Osteoblast (primary cell): ENCODE results near the gene ADAMTS9. TPM values are rescaled to one million over a fixed set of nuclear protein-coding genes. Genes with fewer than 3 reads are reported as not detected.

Experiments used
- DNase-seq: peaks from one replicate; pipeline ENCODE4 v3.0.0; 2011; ENCODE audit warnings: low spot score, mixed read lengths; ENCODE audit not compliant: insufficient read length; ENCODE audit errors: missing footprints
- H2AFZ ChIP-seq: 2 replicates; pipeline ENCODE4 v1.6.0; 2011; ENCODE audit warnings: mild to moderate bottlenecking, low read length
- H3K27ac ChIP-seq: 2 replicates; pipeline ENCODE4 v1.5.1; 2011; ENCODE audit warnings: mild to moderate bottlenecking, low read depth, low read length, moderate library complexity
- H3K27me3 ChIP-seq: 2 replicates; pipeline ENCODE4 v1.6.0; 2012; ENCODE audit warnings: mild to moderate bottlenecking, control low read depth, inconsistent platforms, low read length, moderate library complexity; ENCODE audit not compliant: insufficient read depth
- H3K36me3 ChIP-seq: 2 replicates; pipeline ENCODE4 v1.5.1; 2011; ENCODE audit warnings: mild to moderate bottlenecking, low read length, control low read depth, moderate library complexity; ENCODE audit not compliant: insufficient read depth
- H3K4me1 ChIP-seq: 2 replicates; pipeline ENCODE4 v1.5.1; 2011; ENCODE audit warnings: mild to moderate bottlenecking, low read length, control low read depth, moderate library complexity; ENCODE audit not compliant: insufficient read depth
- H3K4me2 ChIP-seq: 2 replicates; pipeline ENCODE4 v1.6.0; 2011; ENCODE audit warnings: mild to moderate bottlenecking, low read length; ENCODE audit not compliant: insufficient read depth
- H3K4me3 ChIP-seq: fragments of 200-600 bp; sonication (generic); 3 replicates; pipeline ENCODE4 v1.5.1; 2012; ENCODE audit warnings: mild to moderate bottlenecking, low read length, inconsistent platforms; ENCODE audit not compliant: insufficient read depth
- H3K79me2 ChIP-seq: 2 replicates; pipeline ENCODE4 v1.6.0; 2012; ENCODE audit warnings: mild to moderate bottlenecking, low read length, control low read depth, inconsistent platforms; ENCODE audit not compliant: insufficient read depth
- H3K9me3 ChIP-seq: 2 replicates; pipeline ENCODE4 v1.5.1; 2011; ENCODE audit warnings: low read depth, low read length, control low read depth
- H4K20me1 ChIP-seq: 2 replicates; pipeline ENCODE4 v1.6.0; 2012; ENCODE audit warnings: mild to moderate bottlenecking, low read length, control low read depth; ENCODE audit not compliant: insufficient read depth
- CTCF ChIP-seq: IDR thresholded peaks from 2 replicates; pipeline ENCODE4 v1.5.1; 2011; ENCODE audit warnings: mild to moderate bottlenecking, low read depth, low read length, moderate library complexity; ENCODE audit errors: extremely low read depth
- total RNA-seq: library from RNA; depleted of rRNA; stranded (reverse); fragments of >200 nt; gene quantifications from 2 replicates; pipeline ENCODE4 v1.2.3, GENCODE V29; 2012

The ADAMTS9 gene
- total RNA-seq, 1 donor = 4.0 TPM

GRCh38 chr3:64574194-64574593 lies 113.6 kb downstream of the ADAMTS9 start:
- no peak for DNase-seq
- no peak for TF ChIP-seq CTCF
- Histone ChIP-seq H3K27me3 (no peaks in the 10 kb centered on the region), H3K4me2 (no peak overlapping the region), H2AFZ (no peak overlapping the region), H3K79me2 (no peaks in the 10 kb centered on the region), H3K9me3 (no peaks in the 10 kb centered on the region), H3K36me3 (no peaks in the 10 kb centered on the region), H4K20me1 (no peaks in the 10 kb centered on the region), H3K4me3 (no peak overlapping the region), H3K4me1 (no peaks in the 10 kb centered on the region), H3K27ac (no peak overlapping the region)

- TF ChIP-seq CTCF = no peak
- Histone ChIP-seq H3K4me2 (no peak overlapping the region), H4K20me1 (no peaks in the 10 kb centered on the region)
Measured at GRCh38 chr3:64571982-64572381, 115.8 kb downstream of the ADAMTS9 start.

GRCh38 chr3:64568895-64569517 lies 118.8 kb downstream of the ADAMTS9 start:
- Histone ChIP-seq H3K9me3 (no peaks in the 10 kb centered on the region), H3K4me2 (no peak overlapping the region)

More at GRCh38 chr3:64571982-64572381, 115.8 kb downstream of the ADAMTS9 start:
- Histone ChIP-seq H3K27ac (no peak overlapping the region), H3K9me3 (no peaks in the 10 kb centered on the region), H2AFZ (no peak overlapping the region), H3K27me3 (no peaks in the 10 kb centered on the region), H3K4me3 (no peak overlapping the region), H3K79me2 (no peaks in the 10 kb centered on the region), H3K36me3 (no peaks in the 10 kb centered on the region), H3K4me1 (no peaks in the 10 kb centered on the region)
- no peak for DNase-seq

GRCh38 chr3:64566859-64567258 lies 120.9 kb downstream of the ADAMTS9 start:
- Histone ChIP-seq H3K27me3 (no peaks in the 10 kb centered on the region), H3K36me3 (no peaks in the 10 kb centered on the region), H4K20me1 (no peaks in the 10 kb centered on the region), H3K9me3 (no peaks in the 10 kb centered on the region), H3K4me2 (no peak overlapping the region), H3K27ac (no peak overlapping the region), H3K79me2 (no peaks in the 10 kb centered on the region), H3K4me3 (no peak overlapping the region), H2AFZ (no peak overlapping the region), H3K4me1 (no peaks in the 10 kb centered on the region)
- DNase-seq = no peak
- TF ChIP-seq CTCF = no peak

More at GRCh38 chr3:64568895-64569517, 118.8 kb downstream of the ADAMTS9 start:
- Histone ChIP-seq H3K27ac (no peak overlapping the region), H4K20me1 (no peaks in the 10 kb centered on the region), H3K4me3 (no peak overlapping the region), H3K79me2 (no peaks in the 10 kb centered on the region), H3K36me3 (no peaks in the 10 kb centered on the region), H2AFZ (no peak overlapping the region), H3K4me1 (no peaks in the 10 kb centered on the region), H3K27me3 (no peaks in the 10 kb centered on the region)
- no peak for TF ChIP-seq CTCF
- DNase-seq = no peak
